Duodenal mucosa (tissue), 2 donors: Measurements from ENCODE around the gene SLC5A9.

Source experiments
- H3K27ac ChIP-seq: one replicate; pipeline ENCODE4 v1.7.0; 2013; ENCODE audit warnings: low read depth, low read length
- H3K27me3 ChIP-seq, 2 donors: one replicate each; pipeline ENCODE4 v1.7.0; 2013; ENCODE audit warnings: low read length in 2 of 2, control low read depth in 1 of 2; ENCODE audit not compliant: insufficient read depth in 2 of 2, control insufficient read depth in 1 of 2
- H3K36me3 ChIP-seq, 2 donors: one replicate each; pipeline ENCODE4 v1.7.0; 2013; ENCODE audit warnings: low read length in 2 of 2, control low read depth in 1 of 2; ENCODE audit not compliant: insufficient read depth in 2 of 2, control insufficient read depth in 1 of 2
- H3K4me1 ChIP-seq, 2 donors: one replicate each; pipeline ENCODE4 v1.7.0; 2013; ENCODE audit warnings: low read length in 2 of 2, control low read depth in 1 of 2; ENCODE audit not compliant: insufficient read depth in 2 of 2, control insufficient read depth in 1 of 2
- H3K4me3 ChIP-seq, 2 donors: one replicate each; pipeline ENCODE4 v1.7.0; 2013; ENCODE audit warnings: low read length in 2 of 2, low read depth in 1 of 2
- H3K9ac ChIP-seq, 2 donors: one replicate each; pipeline ENCODE4 v1.7.0; 2013; ENCODE audit warnings: low read length in 2 of 2, low read depth in 1 of 2
- H3K9me3 ChIP-seq, 2 donors: one replicate each; pipeline ENCODE4 v1.7.0; 2013; ENCODE audit warnings: low read length in 2 of 2, control low read depth in 1 of 2; ENCODE audit not compliant: control insufficient read depth in 1 of 2

SLC5A9 gene

GRCh38 chr1:48198970-48199369 lies 23.5 kb upstream of the SLC5A9 start:
- no peaks in the 10 kb centered on the region for H3K36me3 ChIP-seq
- no peak overlapping the region for H3K27ac ChIP-seq
- no peaks in the 10 kb centered on the region for H3K9me3 ChIP-seq
- no peaks in the 10 kb centered on the region for H3K27me3 ChIP-seq
- H3K4me1 ChIP-seq, result no peaks in the 10 kb centered on the region
- H3K4me3 ChIP-seq, result no peak overlapping the region
- no peak overlapping the region for H3K9ac ChIP-seq

GRCh38 chr1:48200166-48200900 lies 22.2 kb upstream of the SLC5A9 start:
- no peak overlapping the region for H3K27ac ChIP-seq
- H3K4me1 ChIP-seq, result no peaks in the 10 kb centered on the region
- no peaks in the 10 kb centered on the region for H3K36me3 ChIP-seq
- no peaks in the 10 kb centered on the region for H3K9me3 ChIP-seq
- H3K9ac ChIP-seq, result no peak overlapping the region
- H3K4me3 ChIP-seq, result no peak overlapping the region
- no peaks in the 10 kb centered on the region for H3K27me3 ChIP-seq

- H3K36me3 ChIP-seq, result no peaks in the 10 kb centered on the region
- H3K4me1 ChIP-seq, result peaks cover 0 to 7% of the 10 kb centered on the region in 2 donors
- no peak overlapping the region for H3K9ac ChIP-seq
- no peak overlapping the region for H3K4me3 ChIP-seq
- H3K27me3 ChIP-seq, result no peaks in the 10 kb centered on the region
- H3K9me3 ChIP-seq, result no peaks in the 10 kb centered on the region
- no peak overlapping the region for H3K27ac ChIP-seq
Observed at GRCh38 chr1:48202030-48202752, 20.3 kb upstream of the SLC5A9 start.

GRCh38 chr1:48203287-48203900 lies 19.1 kb upstream of the SLC5A9 start:
- Histone ChIP-seq H3K4me3 (no peak overlapping the region), H3K36me3 (no peaks in the 10 kb centered on the region), H3K9ac (no peak overlapping the region), H3K27ac (no peak overlapping the region), H3K27me3 (no peaks in the 10 kb centered on the region), H3K4me1 (peaks cover 0 to 7% of the 10 kb centered on the region in 2 donors), H3K9me3 (no peaks in the 10 kb centered on the region)

GRCh38 chr1:48205522-48205921 lies 17.0 kb upstream of the SLC5A9 start:
- Histone ChIP-seq H3K9me3 (no peaks in the 10 kb centered on the region), H3K4me3 (no peak overlapping the region), H3K27ac (no peak overlapping the region), H3K36me3 (no peaks in the 10 kb centered on the region), H3K27me3 (no peaks in the 10 kb centered on the region), H3K4me1 (peaks cover 0 to 7% of the 10 kb centered on the region in 2 donors), H3K9ac (no peak overlapping the region)

GRCh38 chr1:48206371-48206770 lies 16.1 kb upstream of the SLC5A9 start:
- Histone ChIP-seq H3K9ac (no peak overlapping the region), H3K27me3 (no peaks in the 10 kb centered on the region), H3K27ac (no peak overlapping the region), H3K4me3 (no peak overlapping the region), H3K4me1 (peaks cover 0 to 7% of the 10 kb centered on the region in 2 donors), H3K9me3 (no peaks in the 10 kb centered on the region), H3K36me3 (no peaks in the 10 kb centered on the region)

GRCh38 chr1:48207131-48207530 lies 15.4 kb upstream of the SLC5A9 start:
- no peak overlapping the region for H3K27ac ChIP-seq
- H3K27me3 ChIP-seq, result no peaks in the 10 kb centered on the region
- peaks cover 0 to 7% of the 10 kb centered on the region in 2 donors for H3K4me1 ChIP-seq
- H3K4me3 ChIP-seq, result no peak overlapping the region
- no peak overlapping the region for H3K9ac ChIP-seq
- no peaks in the 10 kb centered on the region for H3K36me3 ChIP-seq
- no peaks in the 10 kb centered on the region for H3K9me3 ChIP-seq

- no peaks in the 10 kb centered on the region for H3K36me3 ChIP-seq
- no peak overlapping the region for H3K27ac ChIP-seq
- H3K4me3 ChIP-seq, result no peak overlapping the region
- H3K4me1 ChIP-seq, result peaks cover 0 to 7% of the 10 kb centered on the region in 2 donors
- H3K9me3 ChIP-seq, result no peaks in the 10 kb centered on the region
- no peak overlapping the region for H3K9ac ChIP-seq
- no peaks in the 10 kb centered on the region for H3K27me3 ChIP-seq
Observed at GRCh38 chr1:48207536-48208075, 14.9 kb upstream of the SLC5A9 start.

GRCh38 chr1:48208251-48208650 lies 14.3 kb upstream of the SLC5A9 start:
- H3K27me3 ChIP-seq, result no peaks in the 10 kb centered on the region
- no peaks in the 10 kb centered on the region for H3K36me3 ChIP-seq

GRCh38 chr1:48208652-48209051 lies 13.9 kb upstream of the SLC5A9 start:
- peaks cover 0 to 7% of the 10 kb centered on the region in 2 donors for H3K4me1 ChIP-seq
- H3K9me3 ChIP-seq, result no peaks in the 10 kb centered on the region
- H3K4me3 ChIP-seq, result no peak overlapping the region

More at GRCh38 chr1:48208251-48208650, 14.3 kb upstream of the SLC5A9 start:
- Histone ChIP-seq H3K27ac (no peak overlapping the region), H3K4me1 (peaks cover 0 to 7% of the 10 kb centered on the region in 2 donors), H3K9me3 (no peaks in the 10 kb centered on the region), H3K9ac (no peak overlapping the region), H3K4me3 (no peak overlapping the region)

More at GRCh38 chr1:48208652-48209051, 13.9 kb upstream of the SLC5A9 start:
- H3K27me3 ChIP-seq, result no peaks in the 10 kb centered on the region
- H3K36me3 ChIP-seq, result no peaks in the 10 kb centered on the region
- H3K27ac ChIP-seq, result no peak overlapping the region
- H3K9ac ChIP-seq, result no peak overlapping the region
